IMR-90 (cell line): ENCODE results near the gene NCLN.

ENCODE experiments used
- CEBPB ChIP-seq: IDR thresholded peaks from 2 replicates; pipeline ENCODE4 v1.6.1; 2012; ENCODE audit warnings: low read depth, low read length, improper control_type of control experiment
- CTCF ChIP-seq: conservative IDR thresholded peaks from 2 replicates; pipeline ENCODE4 v1.5.1; 2012; ENCODE audit warnings: mild to moderate bottlenecking, low read depth, low read length, improper control_type of control experiment
- MXI1 ChIP-seq: IDR thresholded peaks from 2 replicates; pipeline ENCODE4 v1.6.1; 2012; ENCODE audit warnings: low read depth, mild to moderate bottlenecking, low read length, moderate library complexity, borderline replicate concordance
- POLR2A ChIP-seq: IDR thresholded peaks from 2 replicates; pipeline ENCODE4 v1.6.1; 2012; ENCODE audit warnings: mild to moderate bottlenecking, low read depth, low read length
- USF2 ChIP-seq: fragments of 150-350 bp; IDR thresholded peaks from 2 replicates; pipeline ENCODE4 v1.6.1; 2017; ENCODE audit warnings: mild to moderate bottlenecking, antibody characterized with exemption, low read length, low read depth

GRCh38 chr19:3185461-3186159, at the start of gene NCLN:
- no peak for TF ChIP-seq CTCF
- no peak for TF ChIP-seq POLR2A
- no peak for TF ChIP-seq CEBPB
- peak; percentile 73; the same call in 1 of the 2 replicates for TF ChIP-seq USF2
- TF ChIP-seq MXI1 = peak; percentile 72
